Inferior parietal cortex (tissue), 1 donor: ENCODE results near the gene REPS1.

Experiments used
- DNase-seq: peaks from one replicate; pipeline ENCODE4 v3.0.0-alpha.2; 2016; ENCODE audit errors: extremely low spot score

The REPS1 gene

GRCh38 chr6:138856654-138857053 lies 131.4 kb downstream of the REPS1 start:
- DNase-seq: no peak
